Upper lobe of left lung (tissue), 6 donors: ENCODE measurements around the gene FCN3. TPM values are rescaled to one million over a fixed set of nuclear protein-coding genes. Genes with fewer than 3 reads are reported as not detected.

Experiments
- ATAC-seq, 2 donors: fragments of 200-7000 bp; cut with Tn5 transposase; one replicate each; pipeline ENCODE4 v1.9.1; 2022; ENCODE audit warnings: mild to moderate bottlenecking in 2 of 2, moderate library complexity in 2 of 2; ENCODE audit not compliant: low FRiP score in 2 of 2
- DNase-seq, 2 donors: peaks; one replicate each; pipeline ENCODE4 v3.0.0-alpha.2; 2019 to 2020
- H3K27ac ChIP-seq, 4 donors: fragments of 200-600 bp; sonication (generic); one replicate each; pipeline ENCODE4 v1.5.1; 2016 to 2019
- H3K27me3 ChIP-seq, 4 donors: fragments of 200-600 bp; sonication (generic); one replicate each; pipeline ENCODE4 v1.5.1; 2017 to 2019
- H3K36me3 ChIP-seq, 4 donors: fragments of 200-600 bp; sonication (generic); one replicate each; pipeline ENCODE4 v1.5.1; 2016 to 2019
- H3K4me1 ChIP-seq, 4 donors: fragments of 200-600 bp; sonication (generic); one replicate each; pipeline ENCODE4 v1.5.1; 2018 to 2019
- H3K4me3 ChIP-seq, 4 donors: fragments of 200-600 bp; sonication (generic); one replicate each; pipeline ENCODE4 v1.5.1; 2017 to 2019; ENCODE audit warnings: mild to moderate bottlenecking in 2 of 4, moderate library complexity in 1 of 4
- H3K9me3 ChIP-seq, 4 donors: fragments of 200-600 bp; sonication (generic); one replicate each; pipeline ENCODE4 v1.5.1; 2018 to 2019
- CTCF ChIP-seq, 6 experiments: fragments of 450-650 bp in 4 of 6; fragments of 200-600 bp in 2 of 6; sonication (generic) in 2 of 6; IDR thresholded peaks; one replicate each; pipeline ENCODE4 v1.5.1; 2016 to 2019; ENCODE audit warnings: antibody characterized with exemption in 6 of 6
- EP300 ChIP-seq, 4 donors: sonication (generic); formaldehyde crosslinking; IDR thresholded peaks; one replicate each; pipeline ENCODE4 v1.5.1; 2017; ENCODE audit warnings: antibody characterized with exemption in 4 of 4, control low read depth in 2 of 4
- POLR2A ChIP-seq, 4 donors: fragments of 450-650 bp; IDR thresholded peaks; one replicate each; pipeline ENCODE4 v1.5.1; 2016 to 2017; ENCODE audit warnings: antibody characterized with exemption in 4 of 4, mild to moderate bottlenecking in 2 of 4
- POLR2AphosphoS5 ChIP-seq, 2 donors: sonication (generic); formaldehyde crosslinking; IDR thresholded peaks; one replicate each; pipeline ENCODE4 v1.5.1; 2017; ENCODE audit warnings: antibody characterized with exemption in 2 of 2
- WGBS, 2 donors: methylation state at CpG; one replicate each; pipeline ENCODE4 v1.1.5; 2017 to 2018; 5-methylcytosine and 5-hydroxymethylcytosine counted together
- total RNA-seq, 6 donors: library from RNA; depleted of rRNA in 4 of 6; stranded (reverse); fragments of >200 nt in 4 of 6; gene quantifications; one replicate each; pipeline versions ENCODE4 v1.1.0 to v1.2.1, GENCODE V29; 2016 to 2021
- donor health status: DM: no; HTN: no; CAD: no; lungs with moderate emphysema.
- donor health status: DM: no; HTN: yes; CAD: no; lungs with severe emphysema.

Gene FCN3
- total RNA-seq, 6 donors from 2014 or later = 145 to 1,319 (median 555) TPM

- WGBS, 2 donors = 78 to 100% methylated on average over 3 to 8 of the region's 8 CpGs
- DNase-seq (no peak), ATAC-seq (no peak)
- peak overlapping the region in 1 of 4 donors; percentile 2 for H3K4me3 ChIP-seq
- no peaks in the 10 kb centered on the region for H3K27me3 ChIP-seq
- H3K9me3 ChIP-seq = no peaks in the 10 kb centered on the region
- peaks cover 9 to 52% (median 38%) of the 10 kb centered on the region in 4 donors for H3K36me3 ChIP-seq
- H3K27ac ChIP-seq = peak overlapping the region in 1 of 4 donors; percentile 21
- TF ChIP-seq POLR2AphosphoS5 (IDR thresholded peaks at IDR 0.05) = no peak
- no peak for TF ChIP-seq POLR2A (IDR thresholded peaks at IDR 0.05)
- no peak for TF ChIP-seq EP300 (IDR thresholded peaks at IDR 0.05)
- no peak for TF ChIP-seq CTCF (IDR thresholded peaks at IDR 0.05)
- peaks cover 19 to 33% (median 30%) of the 10 kb centered on the region in 4 donors for H3K4me1 ChIP-seq
Observed at GRCh38 chr1:27351541-27352107, 23.0 kb downstream of the FCN3 start.

DNA sequence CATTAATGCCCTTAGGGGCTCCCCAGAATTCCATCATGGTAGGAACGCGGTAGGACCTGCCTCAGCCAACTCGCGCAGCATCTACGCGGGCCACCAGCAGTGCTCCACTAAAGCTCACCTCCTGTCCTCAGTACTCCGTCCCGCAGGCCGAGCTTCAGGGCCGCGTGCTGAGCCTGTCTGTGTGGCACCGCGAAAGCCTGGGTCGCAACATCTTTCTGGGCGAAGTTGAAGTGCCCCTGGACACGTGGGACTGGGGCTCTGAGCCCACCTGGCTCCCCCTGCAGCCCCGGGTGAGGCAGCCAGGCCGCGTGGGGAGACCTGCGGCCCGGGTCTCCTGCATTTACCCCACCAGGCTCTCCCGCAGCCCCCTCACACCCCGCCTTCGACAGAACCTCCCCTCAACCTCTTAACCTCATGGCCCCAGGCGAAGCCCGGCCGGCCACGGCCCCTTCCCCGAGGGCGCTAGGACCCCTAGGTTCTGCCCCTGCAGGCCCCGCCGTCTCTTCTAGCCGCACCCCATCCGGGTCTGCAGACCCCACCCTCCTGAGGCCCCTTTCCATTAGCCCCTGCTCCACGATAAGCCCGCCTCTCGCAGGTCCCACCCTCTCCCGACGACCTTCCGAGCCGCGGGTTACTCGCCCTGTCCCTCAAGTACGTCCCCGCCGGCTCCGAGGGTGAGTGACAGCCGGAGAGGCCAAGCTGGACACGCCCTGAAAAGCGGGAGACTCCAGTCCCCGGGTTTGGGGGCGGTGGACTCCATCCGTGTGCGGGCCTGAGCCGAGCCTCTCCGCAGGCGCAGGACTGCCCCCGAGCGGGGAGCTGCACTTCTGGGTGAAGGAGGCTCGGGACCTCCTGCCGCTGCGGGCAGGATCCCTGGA lies 23.7 kb downstream of the FCN3 start:
- no peak for TF ChIP-seq CTCF (IDR thresholded peaks at IDR 0.05)
- TF ChIP-seq POLR2A (IDR thresholded peaks at IDR 0.05) = no peak
- no peak for TF ChIP-seq EP300 (IDR thresholded peaks at IDR 0.05)
- TF ChIP-seq POLR2AphosphoS5 (IDR thresholded peaks at IDR 0.05) = no peak
- peak overlapping the region in 1 of 4 donors; percentile 2 for H3K4me3 ChIP-seq
- ATAC-seq = peak in 1 of 2 donors; percentile 20
- H3K27ac ChIP-seq = peak overlapping the region in 1 of 4 donors; percentile 21
- no peaks in the 10 kb centered on the region for H3K9me3 ChIP-seq
- peaks cover 9 to 45% (median 31%) of the 10 kb centered on the region in 4 donors for H3K36me3 ChIP-seq
- WGBS, 2 donors = 64 to 69% methylated on average over 45 to 58 of the region's 62 CpGs
- H3K4me1 ChIP-seq = peaks cover 19 to 33% (median 30%) of the 10 kb centered on the region in 4 donors
- DNase-seq = peak; percentile 63 to 85
- H3K27me3 ChIP-seq = no peaks in the 10 kb centered on the region

GRCh38 chr1:27349784-27350662 lies 24.6 kb downstream of the FCN3 start:
- peak; percentile 75 to 94 for DNase-seq
- TF ChIP-seq EP300 (IDR thresholded peaks at IDR 0.05) (no peak), CTCF (IDR thresholded peaks at IDR 0.05) (peak in 3 of 6 experiments; percentile 13 to 27 (median 15)), POLR2AphosphoS5 (IDR thresholded peaks at IDR 0.05) (no peak), POLR2A (IDR thresholded peaks at IDR 0.05) (peak in 1 of 4 donors; percentile 21)
- Histone ChIP-seq H3K27me3 (no peaks in the 10 kb centered on the region), H3K36me3 (peaks cover under 1 to 36% (median 22%) of the 10 kb centered on the region in 4 donors), H3K9me3 (no peaks in the 10 kb centered on the region), H3K27ac (peak overlapping the region in 2 of 4 donors; percentile 23 to 69), H3K4me1 (peaks cover 19 to 33% (median 30%) of the 10 kb centered on the region in 4 donors), H3K4me3 (peak overlapping the region in 3 of 4 donors; percentile 40 to 54 (median 51))
- peak; percentile 56 to 80 for ATAC-seq
- whole genome bisulfite sequencing, 2 donors = 44 to 84% methylated on average over 21 to 78 of the region's 84 CpGs

- 40 to 64% methylated on average over 14 to 43 of the region's 51 CpGs for WGBS, 2 donors
Observed at GRCh38 chr1:27348861-27349783, 25.5 kb downstream of the FCN3 start.

More at GRCh38 chr1:27348861-27349783, 25.5 kb downstream of the FCN3 start:
- H3K4me3 ChIP-seq = peak overlapping the region in 3 of 4 donors; percentile 40 to 54 (median 51)
- TF ChIP-seq POLR2AphosphoS5 (IDR thresholded peaks at IDR 0.05) (no peak), CTCF (IDR thresholded peaks at IDR 0.05) (no peak), EP300 (IDR thresholded peaks at IDR 0.05) (no peak), POLR2A (IDR thresholded peaks at IDR 0.05) (no peak)
- H3K36me3 ChIP-seq = peaks cover 0 to 27% (median 14%) of the 10 kb centered on the region in 4 donors
- H3K27me3 ChIP-seq = no peaks in the 10 kb centered on the region
- peaks cover 19 to 34% (median 30%) of the 10 kb centered on the region in 4 donors for H3K4me1 ChIP-seq
- H3K27ac ChIP-seq = peak overlapping the region in 2 of 4 donors; percentile 23 to 69
- peak; percentile 86 to 91 for DNase-seq
- no peaks in the 10 kb centered on the region for H3K9me3 ChIP-seq
- peak; percentile 57 to 88 for ATAC-seq
